Muscle of leg (tissue), 11 donors: ENCODE data around the gene PSG7. TPM values are rescaled to one million over a fixed set of nuclear protein-coding genes. Genes with fewer than 3 reads are reported as not detected.
"Not testable (repeated sequence)": the region's sequence is repeated elsewhere in the genome, so short reads cannot be mapped to it uniquely, and the experiment has no call there.

ENCODE experiments used
- DNase-seq: peaks from one replicate; pipeline ENCODE4 v3.0.0; 2013
- H3K27ac ChIP-seq: one replicate; pipeline ENCODE4 v1.5.1; 2013; ENCODE audit warnings: mild to moderate bottlenecking, low read length, control low read depth
- H3K27me3 ChIP-seq: one replicate; pipeline ENCODE4 v1.6.1; 2013; ENCODE audit warnings: low read length; ENCODE audit not compliant: control insufficient read depth, insufficient read depth
- H3K36me3 ChIP-seq: one replicate; pipeline ENCODE4 v1.6.1; 2013; ENCODE audit warnings: low read length; ENCODE audit not compliant: control insufficient read depth, insufficient read depth
- H3K4me1 ChIP-seq: one replicate; pipeline ENCODE4 v1.6.1; 2013; ENCODE audit warnings: low read length; ENCODE audit not compliant: control insufficient read depth, insufficient read depth
- H3K4me3 ChIP-seq: one replicate; pipeline ENCODE4 v1.5.1; 2013; ENCODE audit warnings: low read length, control low read depth
- H3K9me3 ChIP-seq: replicated peaks from 2 replicates; pipeline ENCODE4 v1.6.1; 2013; ENCODE audit warnings: low read depth, low read length; ENCODE audit not compliant: control insufficient read depth
- WGBS: methylation state at CpG from one replicate; pipeline ENCODE4 v1.1.5; 2013; ENCODE audit warnings: missing lambda C conversion rate; ENCODE audit not compliant: insufficient coverage; 5-methylcytosine and 5-hydroxymethylcytosine counted together
- polyA plus RNA-seq, 8 donors: library from polyadenylated mRNA; unstranded; fragments of 120-200 nt; gene quantifications; one replicate each; pipeline versions ENCODE4 v1.2.1 to v1.2.3, GENCODE V29; 2013; ENCODE audit warnings: inconsistent platforms in 1 of 8, low replicate concordance in 1 of 8; ENCODE audit not compliant: insufficient read length in 8 of 8, insufficient read depth in 1 of 8
- total RNA-seq: library from RNA; stranded (reverse); fragments of 120-200 nt; gene quantifications from one replicate; pipeline ENCODE4 v1.2.4, GENCODE V29; 2013

PSG7 gene
- total and polyA plus RNA-seq, 9 donors = 0.09 to 0.85 (median 0.11) TPM; not detected in 5

DNA sequence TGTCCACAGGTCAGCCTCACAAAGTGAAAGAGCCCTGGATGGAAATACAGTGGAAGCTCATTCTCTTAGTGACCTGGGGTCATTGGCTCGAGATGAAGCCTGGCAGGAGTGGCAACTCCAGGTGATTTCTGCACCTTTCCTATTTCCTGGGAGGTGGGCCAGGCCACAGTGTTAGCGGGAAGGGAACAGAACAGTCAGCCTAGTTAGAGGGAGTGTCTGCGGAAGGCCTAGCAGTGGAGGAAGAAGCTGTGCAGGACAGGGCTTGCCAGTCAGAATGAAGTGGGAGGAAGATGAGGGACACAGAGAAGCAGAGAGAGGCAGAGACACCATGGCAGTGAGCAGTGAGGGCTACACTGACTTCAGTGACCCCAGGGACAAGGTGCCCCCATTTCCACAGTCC, 3.6 kb downstream of the PSG7 start:
- H3K4me3 ChIP-seq, H3K9me3 ChIP-seq, H3K36me3 ChIP-seq, H3K27me3 ChIP-seq, H3K27ac ChIP-seq, DNase-seq, H3K4me1 ChIP-seq: not testable (repeated sequence)
- WGBS = 73% methylated on average over 2 of the region's 3 CpGs

DNA sequence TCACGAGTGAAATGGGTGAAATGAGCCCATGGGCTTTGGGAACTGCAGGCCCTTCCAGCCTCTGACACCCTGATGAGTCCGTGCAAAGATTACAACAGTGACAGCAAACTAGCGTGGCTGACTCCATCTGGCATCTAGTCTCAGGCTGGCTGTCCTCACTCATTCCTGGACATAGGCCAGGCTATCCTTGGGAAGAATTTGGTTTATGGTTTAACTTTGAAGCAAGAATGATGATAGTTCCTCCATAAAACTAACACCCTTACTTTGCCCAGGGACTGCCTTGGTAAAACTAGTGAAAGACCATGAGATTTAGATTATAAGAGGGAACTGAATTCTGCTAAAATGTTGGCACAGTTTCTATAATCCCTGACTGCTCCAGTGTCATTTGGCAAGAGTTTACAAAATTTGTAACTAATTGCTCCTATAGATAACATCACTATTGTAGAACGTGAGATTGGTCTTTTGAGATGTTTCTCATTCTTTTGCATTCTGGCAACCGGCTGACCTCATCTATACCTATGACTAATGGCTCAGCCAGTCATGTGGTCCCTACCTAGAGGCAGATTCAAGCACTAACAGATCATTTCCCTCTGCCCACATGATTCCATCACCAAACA, 4.4 kb downstream of the PSG7 start:
- not testable (repeated sequence) for H3K4me1 ChIP-seq, H3K9me3 ChIP-seq, H3K27me3 ChIP-seq, H3K4me3 ChIP-seq, H3K27ac ChIP-seq, H3K36me3 ChIP-seq
- peak; percentile 44 for DNase-seq
- 61% methylated on average over 4 of the region's 5 CpGs for WGBS

DNA sequence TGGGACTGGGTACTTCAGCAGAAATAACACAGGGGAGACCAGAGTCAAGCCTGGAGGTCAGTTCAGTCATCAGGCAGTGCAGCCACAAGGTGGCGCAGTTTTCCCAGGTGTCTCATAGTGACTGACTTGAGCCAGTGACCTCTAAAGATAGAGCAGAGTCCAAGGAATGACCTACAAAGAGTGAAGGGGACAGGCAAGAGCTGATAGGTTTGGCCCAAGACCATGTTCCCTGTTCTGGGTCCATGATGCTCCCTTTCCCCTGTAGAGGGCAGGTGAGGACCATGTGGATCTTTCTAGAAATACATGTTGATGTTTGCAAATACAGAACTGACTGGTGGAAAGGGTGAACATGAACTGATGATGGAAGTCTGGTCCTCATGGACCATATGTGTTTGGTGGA, 6.8 kb downstream of the PSG7 start:
- not testable (repeated sequence) for H3K27ac ChIP-seq, H3K27me3 ChIP-seq, H3K9me3 ChIP-seq, H3K36me3 ChIP-seq, H3K4me3 ChIP-seq, H3K4me1 ChIP-seq
- DNase-seq = peak; percentile 9
- 0% methylated on average over 1 of the region's 1 CpG for WGBS

DNA sequence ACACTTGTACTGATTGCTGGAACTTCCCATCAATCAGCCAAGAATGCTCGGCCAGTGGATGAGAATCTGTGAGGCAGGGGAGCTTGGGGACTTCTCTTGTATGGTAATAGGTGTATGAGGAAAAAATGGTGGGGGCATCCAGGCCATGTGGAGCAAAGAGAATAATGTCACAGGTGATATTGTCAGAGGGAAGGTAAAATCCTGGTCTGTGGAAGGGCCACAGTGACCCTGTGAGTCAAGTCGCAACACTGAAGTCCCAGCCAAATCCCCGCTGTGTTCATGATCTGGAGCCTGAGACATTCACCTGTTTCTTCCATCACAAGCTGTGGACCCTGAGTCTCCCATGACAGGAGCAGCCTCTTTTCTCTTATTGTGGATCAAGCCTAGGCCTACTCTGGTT, 8.1 kb downstream of the PSG7 start:
- 89% methylated on average over 3 of the region's 3 CpGs for WGBS
- Histone ChIP-seq H3K27ac (no peak overlapping the region), H3K4me1 (peaks cover 3% of the 10 kb centered on the region), H3K27me3 (no peaks in the 10 kb centered on the region), H3K36me3 (no peaks in the 10 kb centered on the region), H3K9me3 (no peaks in the 10 kb centered on the region), H3K4me3 (no peak overlapping the region)
- DNase-seq = no peak

DNA sequence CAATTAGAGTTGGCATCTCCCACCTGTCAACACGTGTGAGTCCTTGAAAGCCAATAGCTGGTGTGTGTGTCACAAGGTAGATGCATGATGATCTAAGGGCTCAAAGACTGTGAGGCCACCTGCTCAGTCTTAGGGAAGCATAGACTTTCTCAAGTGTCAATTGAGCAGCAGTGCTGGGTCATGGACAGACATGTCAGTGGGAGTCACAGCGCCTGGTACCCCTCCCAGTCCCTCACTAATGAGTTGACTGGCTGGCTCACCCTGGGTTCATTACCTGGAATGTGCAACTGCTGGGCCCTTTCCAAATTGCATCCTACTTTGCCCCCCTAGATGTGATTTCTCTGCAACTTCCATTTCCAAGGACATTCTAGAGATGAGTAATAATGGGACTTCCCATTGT, 10.2 kb downstream of the PSG7 start:
- no peaks in the 10 kb centered on the region for H3K27me3 ChIP-seq
- no peak overlapping the region for H3K4me3 ChIP-seq
- no peaks in the 10 kb centered on the region for H3K9me3 ChIP-seq
- no peak overlapping the region for H3K27ac ChIP-seq
- WGBS = 79% methylated on average over 1 of the region's 2 CpGs
- H3K36me3 ChIP-seq = no peaks in the 10 kb centered on the region
- DNase-seq = no peak
- no peaks in the 10 kb centered on the region for H3K4me1 ChIP-seq

DNA sequence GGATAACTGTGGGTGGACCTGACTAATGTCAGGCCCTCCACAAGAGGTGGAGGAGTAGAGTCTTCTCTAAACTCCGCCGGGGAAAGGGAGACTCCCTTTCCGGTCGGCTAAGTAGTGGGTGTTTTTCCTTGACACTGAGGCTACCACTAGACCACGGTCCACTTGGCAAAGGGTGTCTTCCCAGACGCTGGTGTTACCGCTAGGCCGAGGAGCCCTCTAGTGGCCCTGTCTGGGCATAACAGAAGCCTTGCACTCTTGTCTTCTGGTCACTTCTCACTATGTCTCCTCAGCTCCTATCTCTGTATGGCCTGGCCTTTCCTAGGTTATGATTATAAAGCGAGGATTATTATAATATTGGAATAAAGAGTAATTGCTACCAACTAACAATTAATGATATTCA, 13.9 kb downstream of the PSG7 start:
- H3K36me3 ChIP-seq, H3K27me3 ChIP-seq, H3K27ac ChIP-seq, H3K4me3 ChIP-seq, H3K4me1 ChIP-seq, H3K9me3 ChIP-seq: not testable (repeated sequence)
- peak; percentile 2 for DNase-seq
- WGBS = 47% methylated on average over 4 of the region's 9 CpGs

DNA sequence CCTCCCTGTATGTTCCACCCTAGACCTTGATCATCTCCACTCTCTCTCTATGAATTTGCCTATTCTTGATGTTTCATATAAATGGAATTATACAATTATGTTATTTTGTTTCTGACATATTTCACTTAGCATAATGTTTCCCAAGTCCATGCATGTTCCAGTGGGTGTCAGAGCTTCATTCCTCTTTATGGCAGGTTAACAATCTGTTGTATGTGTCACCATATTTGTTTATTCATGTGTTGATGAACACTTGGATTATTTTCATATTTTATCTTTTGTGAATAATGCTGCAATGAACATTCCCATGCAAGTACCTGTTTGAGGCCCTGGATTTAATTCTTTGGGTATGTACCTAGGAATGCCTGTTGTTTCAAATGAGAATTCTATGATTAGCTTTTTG, 16.0 kb downstream of the PSG7 start:
- not testable (repeated sequence) for H3K27me3 ChIP-seq, DNase-seq, H3K4me3 ChIP-seq, H3K27ac ChIP-seq, H3K36me3 ChIP-seq, H3K4me1 ChIP-seq, H3K9me3 ChIP-seq

DNA sequence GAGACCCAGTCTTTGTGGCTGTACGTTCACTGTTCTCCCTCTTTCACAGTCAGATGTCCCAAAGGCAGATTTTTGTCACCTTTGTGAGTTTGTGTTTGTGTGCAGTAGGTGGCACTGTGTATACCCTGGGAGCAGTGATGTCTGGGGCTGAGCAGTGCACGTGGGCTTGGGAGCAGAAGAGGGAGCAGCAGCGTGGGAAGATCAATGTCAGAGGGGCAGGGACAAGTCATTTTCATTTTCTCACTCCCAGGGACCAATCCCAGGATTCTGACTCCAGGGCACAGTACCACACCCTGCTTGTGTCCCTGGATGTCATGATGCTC, 17.3 kb downstream of the PSG7 start:
- no peak for DNase-seq
- Histone ChIP-seq H3K27ac (no peak overlapping the region), H3K27me3 (no peaks in the 10 kb centered on the region), H3K9me3 (no peaks in the 10 kb centered on the region), H3K4me1 (no peaks in the 10 kb centered on the region), H3K4me3 (no peak overlapping the region), H3K36me3 (no peaks in the 10 kb centered on the region)
- WGBS = 0% methylated on average over 2 of the region's 3 CpGs

DNA sequence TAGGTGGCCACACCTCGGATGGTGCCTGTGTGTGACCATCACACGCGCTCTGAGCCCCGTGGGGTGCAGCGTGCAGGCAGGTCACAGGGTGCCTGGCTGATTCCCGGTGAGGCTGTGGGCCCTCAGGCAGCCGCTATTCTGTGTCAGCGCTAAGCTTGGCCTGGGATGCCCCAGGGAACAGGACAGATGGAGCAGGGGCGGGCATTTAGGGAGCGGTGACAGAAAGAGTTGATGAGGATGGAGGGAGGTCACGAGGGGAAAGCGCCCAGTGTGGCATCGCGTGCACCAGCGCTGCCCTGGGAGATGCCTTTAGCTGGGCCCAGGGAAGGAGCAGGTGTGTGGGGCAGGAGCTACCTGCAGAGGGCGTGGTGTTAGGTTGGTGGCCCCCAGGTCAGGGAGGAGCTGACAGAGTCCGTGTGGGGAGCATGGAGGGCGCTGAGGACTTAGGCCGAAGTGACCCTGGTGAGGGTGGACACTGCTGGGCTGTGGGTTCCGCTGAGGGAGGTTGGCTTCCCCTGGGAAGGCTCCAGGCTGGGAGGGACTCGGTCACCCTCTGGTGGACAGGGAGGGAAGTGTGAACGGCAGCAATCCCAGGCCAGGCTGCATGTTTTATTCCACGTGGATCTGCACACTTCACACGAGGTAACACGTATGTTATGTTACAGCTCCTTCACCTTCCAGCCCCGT, 17.8 kb downstream of the PSG7 start:
- 67% methylated on average over 19 of the region's 26 CpGs for WGBS
- not testable (repeated sequence) for H3K9me3 ChIP-seq, DNase-seq, H3K27me3 ChIP-seq, H3K4me1 ChIP-seq, H3K27ac ChIP-seq, H3K4me3 ChIP-seq, H3K36me3 ChIP-seq

DNA sequence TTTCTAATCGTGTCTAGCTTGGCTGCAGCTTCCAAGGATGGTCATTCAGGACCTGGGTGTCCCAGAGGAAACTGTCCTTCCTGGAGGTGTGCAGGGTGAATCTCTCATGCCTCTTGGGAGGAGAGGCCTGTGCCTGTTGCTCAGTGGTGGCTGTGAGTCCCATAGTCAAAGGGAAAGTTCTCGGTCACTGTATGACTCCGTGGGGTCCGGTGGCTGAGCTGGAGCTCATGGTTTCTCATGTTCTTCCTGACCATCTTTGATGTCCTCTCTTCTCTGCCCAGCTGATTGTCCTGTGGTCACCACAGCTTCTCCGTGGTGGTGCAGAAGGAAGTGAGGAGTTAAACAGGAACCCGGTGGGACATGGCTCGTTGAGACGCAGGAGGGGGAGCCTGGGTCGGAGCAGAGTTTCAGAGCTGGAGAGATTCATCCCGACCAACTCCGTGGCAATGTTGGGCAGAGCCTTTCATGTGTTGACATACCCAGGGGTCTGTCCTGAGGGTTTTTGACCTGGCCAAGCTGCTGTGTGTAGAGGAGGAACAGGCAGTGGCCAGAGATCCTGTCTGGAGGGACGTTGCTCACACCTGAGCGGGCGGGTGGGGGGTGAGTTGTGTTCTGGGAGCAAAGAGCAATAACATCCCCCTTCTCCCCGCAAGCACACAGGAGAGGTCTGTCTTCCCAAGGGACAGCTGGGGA, 18.5 kb downstream of the PSG7 start:
- not testable (repeated sequence) for H3K27me3 ChIP-seq, H3K27ac ChIP-seq, H3K4me1 ChIP-seq, DNase-seq, H3K36me3 ChIP-seq, H3K4me3 ChIP-seq, H3K9me3 ChIP-seq
- 97% methylated on average over 10 of the region's 15 CpGs for WGBS
